K562 (cell line): ENCODE measurements around the gene MBNL1. TPM values are rescaled to one million over a fixed set of nuclear protein-coding genes. Genes with fewer than 3 reads are reported as not detected.

Experiments used
- ATAC-seq: fragments of 200-7000 bp; cut with Tn5 transposase; 3 replicates; pipeline ENCODE4 v1.9.1; 2020; ENCODE audit warnings: moderate library complexity
- BruUV-seq: library from RNA; stranded (reverse); fragments of 400-500 nt; replicated peaks from 2 replicates; lab custom pipeline; 2021; lab: Mats Ljungman, UMichigan
- CTCF ChIA-PET: fragments of 300-600 bp; formaldehyde crosslinking; extraction: SDS; loops from one replicate; lab custom pipeline; 2021; ENCODE audit warnings: low intra/inter-chr PET ratio; lab: Yijun Ruan, JAX
- POLR2A ChIA-PET: fragments of 300-600, 350-650 bp; sonication (Branson Sonifier 250); formaldehyde crosslinking; extraction: SDS; loops from one replicate; lab custom pipeline; 2021; ENCODE audit warnings: antibody characterized with exemption, inconsistent platforms; lab: Yijun Ruan, JAX
- DNase-seq, 4 experiments: peaks; one replicate each; pipeline versions ENCODE4 v3.0.0 to v3.0.0-alpha.2; 2011 to 2018; ENCODE audit warnings: low spot score in 3 of 4, mixed read lengths in 3 of 4; ENCODE audit errors: extremely low read depth in 1 of 4
- FAIRE-seq: peaks from 2 replicates; lab custom pipeline; 2011; peaks lifted over from hg19 to GRCh38; lab: Jason Lieb, UNC
- H2AFZ ChIP-seq: 2 replicates; pipeline ENCODE4 v1.6.0; 2011; ENCODE audit warnings: low read depth, low read length, control low read depth, inconsistent platforms
- H3K27ac ChIP-seq: fragments of 200-600 bp; 3 replicates; pipeline ENCODE4 v1.8.0; 2011; ENCODE audit warnings: low read depth, mild to moderate bottlenecking, control low read depth, inconsistent platforms, low read length, moderate library complexity, mixed read lengths; ENCODE audit errors: extremely low read depth
- H3K27me3 ChIP-seq, 2 experiments: fragments of 300-600 bp in 1 of 2; 2 replicates in 1 of 2; 3 replicates in 1 of 2; pipeline versions ENCODE4 v1.6.0 to v1.8.0; 2011; ENCODE audit warnings: inconsistent platforms in 2 of 2, low read length in 2 of 2, mild to moderate bottlenecking in 1 of 2, mixed read lengths in 1 of 2, moderate library complexity in 1 of 2; ENCODE audit not compliant: control insufficient read depth in 2 of 2, insufficient read depth in 2 of 2
- H3K36me3 ChIP-seq: fragments of 300-600 bp; 3 replicates; pipeline ENCODE4 v1.8.0; 2011; ENCODE audit warnings: mild to moderate bottlenecking, low read length, inconsistent platforms; ENCODE audit not compliant: control insufficient read depth, insufficient read depth
- H3K4me1 ChIP-seq, 2 experiments: fragments of 200-600 bp in 1 of 2; replicated peaks in 1 of 2; 2 replicates in 1 of 2; 3 replicates in 1 of 2; pipeline versions ENCODE4 v1.5.1 to v1.8.0; 2011; ENCODE audit warnings: inconsistent platforms in 2 of 2, low read length in 2 of 2, mild to moderate bottlenecking in 1 of 2, mixed read lengths in 1 of 2, moderate library complexity in 1 of 2; ENCODE audit not compliant: control insufficient read depth in 2 of 2, insufficient read depth in 2 of 2
- H3K4me2 ChIP-seq: 2 replicates; pipeline ENCODE4 v1.6.1; 2011; ENCODE audit warnings: low read length, control low read depth, inconsistent platforms, mixed read lengths; ENCODE audit not compliant: insufficient read depth
- H3K4me3 ChIP-seq: fragments of 200-600 bp; sonication (generic), shearing (Covaris generic); 2 replicates; pipeline ENCODE4 v1.5.1; 2016; ENCODE audit warnings: control low read depth, inconsistent platforms
- H3K79me2 ChIP-seq: fragments of 200-600 bp; 3 replicates; pipeline ENCODE4 v1.8.0; 2011; ENCODE audit warnings: low read length, inconsistent platforms; ENCODE audit not compliant: control insufficient read depth, insufficient read depth
- H3K9ac ChIP-seq, 2 experiments: 2 replicates each; pipeline versions ENCODE4 v1.6.0 to v1.6.1; 2011; ENCODE audit warnings: low read depth in 2 of 2, low read length in 2 of 2, control low read depth in 1 of 2, inconsistent platforms in 1 of 2, mild to moderate bottlenecking in 1 of 2, mixed read lengths in 1 of 2; ENCODE audit not compliant: insufficient read depth in 1 of 2
- H3K9me1 ChIP-seq: one replicate; pipeline ENCODE4 v1.6.0; 2011; ENCODE audit warnings: inconsistent platforms, mild to moderate bottlenecking, low read length, moderate library complexity; ENCODE audit not compliant: control insufficient read depth, insufficient read depth
- H3K9me3 ChIP-seq: replicated peaks from 2 replicates; pipeline ENCODE4 v1.5.1; 2011; ENCODE audit warnings: low read depth, low read length, inconsistent platforms; ENCODE audit not compliant: control insufficient read depth, insufficient read depth
- H4K20me1 ChIP-seq: replicated peaks from 2 replicates; pipeline ENCODE4 v1.6.1; 2011; ENCODE audit warnings: low read length, inconsistent platforms, mixed read lengths; ENCODE audit not compliant: control insufficient read depth, insufficient read depth
- BCL6 ChIP-seq: fragments of 250-450 bp; sonication (Bioruptor Pico); IDR thresholded peaks from 2 replicates; pipeline ENCODE4 v1.4.0; 2020
- CREM ChIP-seq: IDR thresholded peaks from 2 replicates; pipeline ENCODE4 v1.6.1; 2014; ENCODE audit warnings: antibody characterized with exemption, low read depth
- DACH1 ChIP-seq: fragments of 450-650 bp; IDR thresholded peaks from 2 replicates; pipeline ENCODE4 v1.6.1; 2018; ENCODE audit not compliant: partially characterized antibody
- DDX20 ChIP-seq: fragments of 450-650 bp; IDR thresholded peaks from 2 replicates; pipeline ENCODE4 v1.6.1; 2016; ENCODE audit warnings: missing genetic modification characterization, low read depth, mild to moderate bottlenecking, missing compliant biosample characterization, moderate library complexity
- HDAC2 ChIP-seq: fragments of 450-650 bp; IDR thresholded peaks from 2 replicates; pipeline ENCODE4 v1.6.1; 2016; ENCODE audit warnings: mild to moderate bottlenecking
- MBD1 ChIP-seq: fragments of 250-450 bp; sonication (Bioruptor Pico); IDR thresholded peaks from 2 replicates; pipeline ENCODE4 v1.8.0; 2022; ENCODE audit warnings: inconsistent platforms
- PHB ChIP-seq: fragments of 250-450 bp; sonication (Bioruptor Pico); IDR thresholded peaks from 2 replicates; pipeline ENCODE4 v1.5.0; 2021
- ZNF584 ChIP-seq: fragments of 200-800 bp; sonication (Bioruptor generic); IDR thresholded peaks from 2 replicates; pipeline ENCODE4 v1.6.1; 2016; ENCODE audit warnings: low read depth, mild to moderate bottlenecking, missing genetic modification characterization, missing compliant biosample characterization
- ZNF695 ChIP-seq: fragments of 450-650 bp; formaldehyde crosslinking; IDR thresholded peaks from 2 replicates; pipeline ENCODE4 v1.4.0; 2020; ENCODE audit warnings: mild to moderate bottlenecking, moderate library complexity
- ZNF699 ChIP-seq: fragments of 250-450 bp; sonication (Bioruptor Pico); IDR thresholded peaks from 2 replicates; pipeline ENCODE4 v1.8.0; 2021; ENCODE audit warnings: mild to moderate bottlenecking, moderate library complexity; ENCODE audit not compliant: insufficient replicate concordance
- ZNF79 ChIP-seq: fragments of 250-450 bp; sonication (Bioruptor Pico); IDR thresholded peaks from 2 replicates; pipeline ENCODE4 v1.4.0; 2020; ENCODE audit warnings: low read depth, mild to moderate bottlenecking, moderate library complexity
- WGBS: fragments of 100-300 bp; shearing (Covaris generic); methylation state at CpG from one replicate; pipeline ENCODE4 v1.1.6; 2016; ENCODE audit warnings: low coverage, mixed read lengths; ENCODE audit not compliant: insufficient coverage; ENCODE audit errors: missing lambda C conversion rate; 5-methylcytosine and 5-hydroxymethylcytosine counted together
- in situ Hi-C: fragments of 300-500 bp; cut with MboI; formaldehyde crosslinking; loops from 4 replicates; pipeline ENCODE4 v1.15.0; 2018; ENCODE audit warnings: inconsistent platforms, mixed read lengths
- intact Hi-C: fragments of 100-400 bp; cut with micrococcal nuclease; formaldehyde crosslinking; loops from 2 replicates; pipeline ENCODE4 v1.14.2; 2022
- polyA plus RNA-seq, 8 experiments: library from polyadenylated mRNA; depleted of rRNA in 4 of 8; stranded (reverse) in 5 of 8; unstranded in 3 of 8; fragments of >200 nt; fragmentation: Nextera tagmentation in 2 of 8; fragmentation: Illumina TruSeq in 1 of 8; extraction: Ambion mirVana in 2 of 8; extraction: Trizol in 1 of 8; gene quantifications; 2 replicates each; pipeline versions ENCODE4 v1.2.1 to v1.2.3, GENCODE V29; 2011 to 2014; ENCODE audit warnings: inconsistent platforms in 1 of 8, missing spikeins in 1 of 8
- total RNA-seq, 7 experiments: library from RNA; depleted of rRNA in 6 of 7; stranded (reverse); fragments of >200 nt in 6 of 7; fragmentation: Illumina TruSeq in 2 of 7; extraction: Trizol in 2 of 7; gene quantifications; 2 replicates each; pipeline versions ENCODE4 v1.2.1 to v1.2.3, GENCODE V29; 2011 to 2021; ENCODE audit warnings: low replicate concordance in 1 of 7
- TF ChIP-seq, protein P1 (sequence below): sonication (generic); formaldehyde crosslinking; IDR thresholded peaks from 2 replicates; pipeline ENCODE4 v1.4.0; 2020; ENCODE audit warnings: mild to moderate bottlenecking, missing genetic modification reagents

The MBNL1 gene
- total and polyA plus RNA-seq, 9 of the 15 experiments (the other 6 are each of a cell fraction or from before 2014, with no cell fraction given), result 70.3 to 243 (median 220) TPM

- Histone ChIP-seq H3K79me2 (peaks cover 99% of the 10 kb centered on the region), H3K4me1 (peaks cover 0 to 6% of the 10 kb centered on the region in 2 experiments; a peak in 3 of 5 replicates), H3K9ac (no peak overlapping the region), H3K4me2 (no peak overlapping the region)
- WGBS, result 94% methylated on average over 6 of the region's 6 CpGs
- no peak for FAIRE-seq
- BruUV-seq, result no TSS peak
- in situ Hi-C loops, result no loop called here
- CTCF ChIA-PET, result no interaction called here
- no peak for TF ChIP-seq HDAC2
- TF ChIP-seq, protein P1, sequence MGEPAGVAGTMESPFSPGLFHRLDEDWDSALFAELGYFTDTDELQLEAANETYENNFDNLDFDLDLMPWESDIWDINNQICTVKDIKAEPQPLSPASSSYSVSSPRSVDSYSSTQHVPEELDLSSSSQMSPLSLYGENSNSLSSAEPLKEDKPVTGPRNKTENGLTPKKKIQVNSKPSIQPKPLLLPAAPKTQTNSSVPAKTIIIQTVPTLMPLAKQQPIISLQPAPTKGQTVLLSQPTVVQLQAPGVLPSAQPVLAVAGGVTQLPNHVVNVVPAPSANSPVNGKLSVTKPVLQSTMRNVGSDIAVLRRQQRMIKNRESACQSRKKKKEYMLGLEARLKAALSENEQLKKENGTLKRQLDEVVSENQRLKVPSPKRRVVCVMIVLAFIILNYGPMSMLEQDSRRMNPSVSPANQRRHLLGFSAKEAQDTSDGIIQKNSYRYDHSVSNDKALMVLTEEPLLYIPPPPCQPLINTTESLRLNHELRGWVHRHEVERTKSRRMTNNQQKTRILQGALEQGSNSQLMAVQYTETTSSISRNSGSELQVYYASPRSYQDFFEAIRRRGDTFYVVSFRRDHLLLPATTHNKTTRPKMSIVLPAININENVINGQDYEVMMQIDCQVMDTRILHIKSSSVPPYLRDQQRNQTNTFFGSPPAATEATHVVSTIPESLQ (CRISPR knock-in tag), result no peak
- TF ChIP-seq ZNF584 (CRISPR knock-in tag), result no peak
- TF ChIP-seq CREM, result no peak
- TF ChIP-seq ZNF695 (CRISPR knock-in tag), result no peak
- TF ChIP-seq ZNF699 (CRISPR knock-in tag), result no peak
- no peak for TF ChIP-seq DDX20
- no peak for TF ChIP-seq PHB (CRISPR knock-in tag)
- TF ChIP-seq MBD1 (CRISPR knock-in tag), result no peak
- no peak for TF ChIP-seq DACH1
- TF ChIP-seq ZNF79 (CRISPR knock-in tag), result no peak
- TF ChIP-seq BCL6 (CRISPR knock-in tag), result no peak
- TF ChIP-seq, all 486 proteins: peak for 0
- intact Hi-C loops, result no loop called here
- Histone ChIP-seq H3K27me3 (no peaks in the 10 kb centered on the region), H3K27ac (no peak overlapping the region), H4K20me1 (no peaks in the 10 kb centered on the region), H3K9me1 (no peaks in the 10 kb centered on the region), H3K9me3 (no peaks in the 10 kb centered on the region), H3K4me3 (no peak overlapping the region), H3K36me3 (peaks cover 67% of the 10 kb centered on the region), H2AFZ (no peak overlapping the region)
- no peak for ATAC-seq
- DNase-seq, result no peak
- POLR2A ChIA-PET, result no interaction called here
Observed at GRCh38 chr3:152438706-152439105, 170.0 kb downstream of the MBNL1 start.
